ENCODE measurements around the gene UBE2O. TPM values are rescaled to one million over a fixed set of nuclear protein-coding genes. Genes with fewer than 3 reads are reported as not detected.

The UBE2O gene
- total RNA-seq, 5 donors from 2014 or later (not counting 1 experiment from before 2014, with no cell fraction given), result 33.9 to 57.8 (median 47.5) TPM

DNA sequence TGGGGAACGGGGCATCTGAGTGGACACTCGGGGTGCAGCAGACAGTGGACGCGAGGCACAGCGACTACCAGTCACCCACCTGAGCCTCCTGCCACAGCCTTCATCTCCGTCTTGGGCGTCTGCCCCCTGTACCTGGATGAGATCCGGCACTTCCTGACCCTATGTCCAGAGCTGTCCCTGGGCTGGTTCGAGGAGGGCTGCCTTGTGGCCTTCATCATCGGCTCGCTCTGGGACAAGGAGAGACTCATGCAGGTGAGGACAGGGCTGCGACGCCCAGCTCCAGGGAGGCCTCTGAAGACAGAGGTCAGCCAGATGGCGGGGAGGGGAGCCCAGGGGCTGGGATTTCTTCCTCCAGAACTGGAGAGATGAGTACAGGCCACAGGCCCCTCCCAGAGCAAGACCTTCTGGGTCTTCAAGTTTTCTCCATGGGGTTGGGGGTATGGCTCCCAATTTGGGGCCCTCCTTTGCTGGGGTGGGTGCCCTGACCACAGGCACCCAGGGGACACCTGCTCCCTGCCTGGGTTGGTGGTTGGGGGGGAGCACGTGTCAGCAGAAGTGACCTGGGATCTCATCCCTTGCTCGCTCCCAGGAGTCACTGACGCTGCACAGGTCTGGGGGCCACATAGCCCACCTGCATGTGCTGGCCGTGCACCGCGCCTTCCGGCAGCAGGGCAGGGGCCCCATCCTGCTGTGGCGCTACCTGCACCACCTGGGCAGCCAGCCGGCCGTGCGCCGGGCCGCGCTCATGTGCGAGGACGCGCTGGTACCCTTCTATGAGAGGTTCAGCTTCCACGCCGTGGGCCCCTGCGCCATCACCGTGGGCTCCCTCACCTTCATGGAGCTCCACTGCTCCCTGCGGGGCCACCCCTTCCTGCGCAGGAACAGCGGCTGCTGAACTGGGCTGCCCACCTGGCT is 16.4 kb upstream of the UBE2O start:
- POLR2A ChIA-PET, result no interaction called here
- DNase-seq, result no peak
- Histone ChIP-seq H3K27me3 (replicated peaks in 1 of 2; ENCODE audit: control insufficient read depth in 2 of 2, extremely low read depth in 1 of 2, insufficient read depth in 2 of 2, low read length in 1 of 2) (no peaks in the 10 kb centered on the region), H3K27ac (ENCODE audit: low read length) (no peak overlapping the region), H3K4me3 (ENCODE audit: control insufficient read depth in 1 of 2, extremely low read depth in 1 of 2, low read length in 1 of 2) (no peak overlapping the region), H3K9me3 (no peaks in the 10 kb centered on the region), H3K4me1 (ENCODE audit: control insufficient read depth in 1 of 2, extremely low read depth in 1 of 2, insufficient read depth in 2 of 2, low read length in 2 of 2) (peaks cover 0 to 6% of the 10 kb centered on the region in 2 experiments), H3K36me3 (ENCODE audit: control insufficient read depth in 2 of 2, extremely low read depth in 1 of 2, insufficient read depth in 1 of 2, low read length in 1 of 2) (peaks cover 23 to 28% of the 10 kb centered on the region in 2 donors)
- peaks cover 14% of the 10 kb centered on the region for H3K36me3 Mint-ChIP-seq
- H3K27ac Mint-ChIP-seq, result no peak overlapping the region
- no peaks in the 10 kb centered on the region for H3K27me3 Mint-ChIP-seq
- ATAC-seq (replicated peaks in 1 of 4), result no peak
- no peak overlapping the region for H3K4me3 Mint-ChIP-seq
- 95% methylated on average over 34 of the region's 38 CpGs for WGBS (ENCODE audit: insufficient coverage)
- no peaks in the 10 kb centered on the region for H3K9me3 Mint-ChIP-seq
- CTCF ChIA-PET, result no interaction called here
- H3K4me1 Mint-ChIP-seq, result peaks cover 3 to 5% (median 4%) of the 10 kb centered on the region in 3 donors

DNA sequence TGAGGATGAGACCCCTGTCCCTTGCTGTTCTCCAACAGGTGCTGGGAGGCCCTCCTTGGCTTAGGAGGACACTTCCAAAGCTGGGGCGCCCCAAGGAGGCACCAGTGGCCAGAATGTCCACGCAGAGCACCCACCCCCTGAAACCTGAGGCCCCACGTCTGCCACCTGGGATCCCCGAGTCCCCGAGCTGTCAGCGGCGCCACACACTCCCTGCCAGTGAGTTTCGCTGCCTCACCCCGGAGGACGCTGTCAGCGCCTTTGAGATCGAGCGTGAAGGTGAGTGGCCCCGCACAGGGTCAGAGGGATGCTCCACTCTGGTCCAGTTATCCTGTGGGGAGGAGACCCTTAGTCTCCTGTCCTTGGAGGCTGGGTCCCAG is 15.7 kb upstream of the UBE2O start:
- H3K4me1 ChIP-seq (ENCODE audit: control insufficient read depth in 1 of 2, extremely low read depth in 1 of 2, insufficient read depth in 2 of 2, low read length in 2 of 2), result peaks cover 0 to 6% of the 10 kb centered on the region in 2 experiments
- no peak overlapping the region for H3K4me3 ChIP-seq (ENCODE audit: control insufficient read depth in 1 of 2, extremely low read depth in 1 of 2, low read length in 1 of 2)
- H3K27me3 Mint-ChIP-seq, result no peaks in the 10 kb centered on the region
- H3K4me1 Mint-ChIP-seq, result peaks cover 3 to 5% (median 4%) of the 10 kb centered on the region in 3 donors
- POLR2A ChIA-PET, result no interaction called here
- peaks cover 16 to 21% of the 10 kb centered on the region in 2 donors for H3K36me3 ChIP-seq (ENCODE audit: control insufficient read depth in 2 of 2, extremely low read depth in 1 of 2, insufficient read depth in 1 of 2, low read length in 1 of 2)
- H3K27me3 ChIP-seq (replicated peaks in 1 of 2; ENCODE audit: control insufficient read depth in 2 of 2, extremely low read depth in 1 of 2, insufficient read depth in 2 of 2, low read length in 1 of 2), result no peaks in the 10 kb centered on the region
- H3K36me3 Mint-ChIP-seq, result peaks cover 14% of the 10 kb centered on the region
- DNase-seq, result no peak
- 91% methylated on average over 10 of the region's 14 CpGs for WGBS (ENCODE audit: insufficient coverage)
- H3K4me3 Mint-ChIP-seq, result no peak overlapping the region
- H3K27ac Mint-ChIP-seq, result no peak overlapping the region
- CTCF ChIA-PET, result interaction anchor here in 1 of 2 donors (0.7 kb wide), 1 partner anchor 24 kb away, joined by 8 read pairs; no protein-coding TSS in a partner anchor
- no peak for ATAC-seq (replicated peaks in 1 of 4)
- no peaks in the 10 kb centered on the region for H3K9me3 Mint-ChIP-seq
- no peaks in the 10 kb centered on the region for H3K9me3 ChIP-seq
- no peak overlapping the region for H3K27ac ChIP-seq (ENCODE audit: low read length)

DNA sequence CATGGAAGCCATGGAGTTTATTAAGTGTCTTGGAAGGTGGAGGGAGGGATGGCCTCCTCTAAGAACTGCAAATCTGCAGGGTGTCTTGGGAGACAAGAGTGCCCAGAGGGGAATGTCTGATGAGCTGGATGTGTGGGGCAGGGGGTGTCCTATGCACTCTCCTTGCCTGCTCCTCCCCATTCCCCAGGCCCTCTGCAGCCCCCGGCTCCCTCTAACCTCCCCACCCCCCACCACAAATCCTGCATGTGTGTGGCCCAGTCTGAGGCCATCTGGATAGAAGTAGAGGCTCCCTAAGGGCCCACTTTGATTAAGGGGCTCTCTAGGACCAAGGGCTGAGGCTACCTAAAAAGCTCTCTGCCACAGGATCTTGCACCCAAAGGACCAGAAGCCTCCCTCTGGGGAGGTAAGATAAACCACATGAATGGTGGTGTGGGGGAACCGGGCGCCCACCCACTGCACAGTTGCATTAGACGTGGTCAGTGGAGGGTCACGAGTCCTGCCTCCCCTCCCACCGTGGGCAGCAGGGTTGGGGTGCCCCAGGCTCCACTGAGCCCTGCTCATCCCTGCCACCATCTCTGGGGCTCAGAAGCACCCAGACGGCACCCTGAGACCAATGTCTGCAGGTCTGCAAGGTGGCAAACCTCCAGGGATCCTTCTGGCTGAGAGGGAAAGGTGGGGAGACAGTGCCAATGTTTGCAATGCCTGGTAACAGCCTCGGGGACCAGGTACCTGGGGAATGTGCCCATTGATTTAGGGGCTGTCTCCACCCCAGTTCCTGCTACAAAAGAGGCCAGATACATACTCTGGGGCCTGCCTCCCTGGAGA is 15.1 kb upstream of the UBE2O start:
- Histone ChIP-seq H3K4me3 (ENCODE audit: control insufficient read depth in 1 of 2, extremely low read depth in 1 of 2, low read length in 1 of 2) (no peak overlapping the region), H3K36me3 (ENCODE audit: control insufficient read depth in 2 of 2, extremely low read depth in 1 of 2, insufficient read depth in 1 of 2, low read length in 1 of 2) (peaks cover 10 to 15% of the 10 kb centered on the region in 2 donors), H3K27ac (ENCODE audit: low read length) (no peak overlapping the region), H3K27me3 (replicated peaks in 1 of 2; ENCODE audit: control insufficient read depth in 2 of 2, extremely low read depth in 1 of 2, insufficient read depth in 2 of 2, low read length in 1 of 2) (no peaks in the 10 kb centered on the region), H3K4me1 (ENCODE audit: control insufficient read depth in 1 of 2, extremely low read depth in 1 of 2, insufficient read depth in 2 of 2, low read length in 2 of 2) (peaks cover 0 to 6% of the 10 kb centered on the region in 2 experiments), H3K9me3 (no peaks in the 10 kb centered on the region)
- no peak overlapping the region for H3K27ac Mint-ChIP-seq
- ChIA-PET CTCF (interaction anchor here (0.6 to 1.8 kb wide), 4 partner anchors 25 to 641 kb away, joined by 4 to 8 read pairs (median 4); partner anchors contain the start of gene RHBDF2 (in 1 of the 2)), POLR2A (no interaction called here)
- H3K4me1 Mint-ChIP-seq, result peaks cover 3 to 5% (median 4%) of the 10 kb centered on the region in 3 donors
- WGBS (ENCODE audit: insufficient coverage), result 60% methylated on average over 7 of the region's 8 CpGs
- no peak overlapping the region for H3K4me3 Mint-ChIP-seq
- no peak for DNase-seq
- peaks cover 10% of the 10 kb centered on the region for H3K36me3 Mint-ChIP-seq
- no peaks in the 10 kb centered on the region for H3K27me3 Mint-ChIP-seq
- ATAC-seq (replicated peaks in 1 of 4), result no peak
- H3K9me3 Mint-ChIP-seq, result no peaks in the 10 kb centered on the region

DNA sequence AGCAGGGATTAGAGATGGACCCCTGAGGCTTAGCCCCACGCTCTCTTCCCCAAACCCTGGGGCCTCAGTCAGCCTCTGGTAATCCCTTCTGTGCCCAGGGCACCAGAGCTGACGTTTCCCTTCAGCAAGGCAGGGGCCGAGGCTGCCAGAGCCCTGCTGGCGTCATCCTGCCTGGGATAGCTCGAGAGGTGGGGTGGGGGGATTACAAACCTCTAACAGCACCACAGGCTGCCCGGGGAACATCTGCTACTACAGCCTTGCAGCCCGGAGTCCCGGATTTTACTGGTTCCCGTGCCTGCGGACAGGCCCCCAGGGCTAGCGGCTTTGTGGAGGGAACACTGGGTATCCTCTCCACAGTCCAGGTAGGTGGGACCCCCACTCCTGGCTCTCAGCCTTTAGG is 14.4 kb upstream of the UBE2O start, which contains the start of gene AANAT:
TSS of gene AANAT (plus strand) at position 238 of the 400 bp plus-strand sequence. CDS start 1,144 bp downstream, outside the sequence.
- CTCF ChIA-PET, result interaction anchor here (0.6 to 1.8 kb wide), 7 partner anchors 34 to 642 kb away, joined by 3 to 5 read pairs (median 4); partner anchors contain the start of gene RHBDF2 (in 1 of the 2)
- no peaks in the 10 kb centered on the region for H3K27me3 Mint-ChIP-seq
- Histone ChIP-seq H3K36me3 (ENCODE audit: control insufficient read depth in 2 of 2, extremely low read depth in 1 of 2, insufficient read depth in 1 of 2, low read length in 1 of 2) (peaks cover 9 to 14% of the 10 kb centered on the region in 2 donors), H3K9me3 (no peaks in the 10 kb centered on the region), H3K4me1 (ENCODE audit: control insufficient read depth in 1 of 2, extremely low read depth in 1 of 2, insufficient read depth in 2 of 2, low read length in 2 of 2) (peaks cover 0 to 6% of the 10 kb centered on the region in 2 experiments), H3K27me3 (replicated peaks in 1 of 2; ENCODE audit: control insufficient read depth in 2 of 2, extremely low read depth in 1 of 2, insufficient read depth in 2 of 2, low read length in 1 of 2) (peaks cover 0 to 2% of the 10 kb centered on the region in 2 experiments), H3K4me3 (ENCODE audit: control insufficient read depth in 1 of 2, extremely low read depth in 1 of 2, low read length in 1 of 2) (no peak within 1 kb of the TSS), H3K27ac (ENCODE audit: low read length) (no peak within 1 kb of the TSS)
- H3K4me3 Mint-ChIP-seq, result no peak within 1 kb of the TSS
- 98% methylated on average over 7 of the region's 11 CpGs for WGBS (ENCODE audit: insufficient coverage)
- H3K27ac Mint-ChIP-seq, result no peak within 1 kb of the TSS
- ATAC-seq (replicated peaks in 1 of 4) (no peak), DNase-seq (no peak)
- peaks cover 3 to 5% (median 4%) of the 10 kb centered on the region in 3 donors for H3K4me1 Mint-ChIP-seq
- no peaks in the 10 kb centered on the region for H3K9me3 Mint-ChIP-seq
- H3K36me3 Mint-ChIP-seq, result peaks cover 8% of the 10 kb centered on the region
- POLR2A ChIA-PET, result interaction anchor here in 1 of 2 donors (0.6 kb wide), 1 partner anchor 41 kb away, joined by 10 read pairs; no protein-coding TSS in a partner anchor

DNA sequence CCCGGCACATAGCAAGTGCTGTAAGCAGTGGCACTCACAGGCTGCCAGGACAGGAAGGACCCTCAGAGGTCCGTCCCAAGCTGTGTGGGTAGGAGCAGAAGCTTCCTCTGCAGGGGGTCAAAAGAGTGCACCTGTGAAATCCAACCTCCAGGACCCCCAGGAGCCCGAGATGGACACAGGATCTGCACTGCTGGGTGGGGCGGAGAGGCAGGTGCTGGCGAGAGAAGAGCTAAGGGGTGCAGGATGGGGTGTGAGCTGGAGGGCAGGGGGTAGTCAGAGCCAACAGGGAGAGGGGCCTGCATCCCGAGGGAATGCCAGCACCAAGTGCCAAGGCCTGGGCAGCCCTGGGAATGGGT is 13.8 kb upstream of the UBE2O start:
- peaks cover 0 to 6% of the 10 kb centered on the region in 2 experiments for H3K4me1 ChIP-seq (ENCODE audit: control insufficient read depth in 1 of 2, extremely low read depth in 1 of 2, insufficient read depth in 2 of 2, low read length in 2 of 2)
- DNase-seq, result no peak
- no peaks in the 10 kb centered on the region for H3K9me3 Mint-ChIP-seq
- no peaks in the 10 kb centered on the region for H3K27me3 Mint-ChIP-seq
- H3K27me3 ChIP-seq (replicated peaks in 1 of 2; ENCODE audit: control insufficient read depth in 2 of 2, extremely low read depth in 1 of 2, insufficient read depth in 2 of 2, low read length in 1 of 2), result peaks cover 0 to 4% of the 10 kb centered on the region in 2 experiments
- peaks cover 3 to 5% (median 4%) of the 10 kb centered on the region in 3 donors for H3K4me1 Mint-ChIP-seq
- no peak overlapping the region for H3K27ac ChIP-seq (ENCODE audit: low read length)
- WGBS (ENCODE audit: insufficient coverage), result 86% methylated on average over 6 of the region's 6 CpGs
- no peak for ATAC-seq (replicated peaks in 1 of 4)
- H3K9me3 ChIP-seq, result no peaks in the 10 kb centered on the region
- no peak overlapping the region for H3K4me3 Mint-ChIP-seq
- H3K4me3 ChIP-seq (ENCODE audit: control insufficient read depth in 1 of 2, extremely low read depth in 1 of 2, low read length in 1 of 2), result no peak overlapping the region
- H3K36me3 Mint-ChIP-seq, result peaks cover 7% of the 10 kb centered on the region
- POLR2A ChIA-PET, result interaction anchor here in 1 of 2 donors (0.6 kb wide), 1 partner anchor 41 kb away, joined by 10 read pairs; no protein-coding TSS in a partner anchor
- H3K36me3 ChIP-seq (ENCODE audit: control insufficient read depth in 2 of 2, extremely low read depth in 1 of 2, insufficient read depth in 1 of 2, low read length in 1 of 2), result peaks cover 4 to 7% of the 10 kb centered on the region in 2 donors
- H3K27ac Mint-ChIP-seq, result no peak overlapping the region
- CTCF ChIA-PET, result interaction anchor here (0.6 to 1.8 kb wide), 9 partner anchors 31 to 195 kb away, joined by 3 to 5 read pairs (median 4); partner anchors contain the start of gene RHBDF2 (in 1 of the 2)

Data from T-cell (primary cell).